ENCODE measurements around the gene TBC1D24. TPM values are rescaled to one million over a fixed set of nuclear protein-coding genes. Genes with fewer than 3 reads are reported as not detected.

Gene TBC1D24
- total RNA-seq, 1 donor from 2014 or later: 11.5 TPM

- intact Hi-C loops (cut with micrococcal nuclease): no loop called here
Observed at GRCh38 chr16:2498531-2499253, 23.8 kb downstream of the TBC1D24 start.

GRCh38 chr16:2499454-2499853, 24.5 kb downstream of the TBC1D24 start:
- intact Hi-C loops (cut with micrococcal nuclease): no loop called here

- intact Hi-C loops (cut with micrococcal nuclease): loop anchor here (2.0 kb wide), 2 partner anchors 159 to 305 kb away; partner anchors contain the start of gene ABCA3
Observed at GRCh38 chr16:2499890-2500429, 25.0 kb downstream of the TBC1D24 start.

GRCh38 chr16:2500430-2500917, 25.5 kb downstream of the TBC1D24 start:
- intact Hi-C loops (cut with micrococcal nuclease): loop anchor here (2.0 kb wide), 2 partner anchors 160 to 306 kb away; partner anchors contain the start of gene ABCA3

GRCh38 chr16:2500918-2501750, 26.2 kb downstream of the TBC1D24 start:
- intact Hi-C loops (cut with micrococcal nuclease): loop anchor here (2.0 kb wide), 2 partner anchors 160 to 306 kb away; partner anchors contain the start of gene ABCA3

- intact Hi-C loops (cut with micrococcal nuclease): loop anchor here (2.0 kb wide), 2 partner anchors 161 to 307 kb away; partner anchors contain the start of gene ABCA3
Observed at GRCh38 chr16:2501946-2502895, 27.3 kb downstream of the TBC1D24 start.

GRCh38 chr16:2505695-2506094, 30.8 kb downstream of the TBC1D24 start:
- intact Hi-C loops (cut with micrococcal nuclease): no loop called here

- intact Hi-C loops (cut with micrococcal nuclease): no loop called here
Observed at GRCh38 chr16:2507052-2507659, 32.2 kb downstream of the TBC1D24 start.

GRCh38 chr16:2507665-2508064, 32.7 kb downstream of the TBC1D24 start:
- intact Hi-C loops (cut with micrococcal nuclease): no loop called here

GRCh38 chr16:2508722-2509400, 33.9 kb downstream of the TBC1D24 start:
- intact Hi-C loops (cut with micrococcal nuclease): no loop called here

- intact Hi-C loops (cut with micrococcal nuclease): no loop called here
Observed at GRCh38 chr16:2511128-2511800, 36.3 kb downstream of the TBC1D24 start.

- intact Hi-C loops (cut with micrococcal nuclease): no loop called here
Observed at GRCh38 chr16:2511996-2512734, 37.2 kb downstream of the TBC1D24 start.

- intact Hi-C loops (cut with micrococcal nuclease): loop anchor here (1.0 kb wide), 1 partner anchor 19 kb away; no protein-coding TSS in a partner anchor
Observed at GRCh38 chr16:2512735-2513404, 37.9 kb downstream of the TBC1D24 start.

- intact Hi-C loops (cut with micrococcal nuclease): loop anchor here (1.0 kb wide), 1 partner anchor 19 kb away; no protein-coding TSS in a partner anchor
Observed at GRCh38 chr16:2513405-2514332, 38.7 kb downstream of the TBC1D24 start, which contains the start of gene ATP6V0C. TSS of gene ATP6V0C (plus strand) at chr16:2513952. CDS start at chr16:2514104, 152 bp downstream.

- intact Hi-C loops (cut with micrococcal nuclease): no loop called here
Observed at GRCh38 chr16:2514333-2515179, 39.6 kb downstream of the TBC1D24 start.
